SK-N-MC (cell line): ENCODE results near the gene C2CD4D.

ENCODE experiments used
- DNase-seq: peaks from one replicate; pipeline ENCODE4 v3.0.0-alpha.2; 2011; ENCODE audit warnings: low read depth, low spot score
- H3K27ac ChIP-seq: fragments of 200-600 bp; sonication (generic); 2 replicates; pipeline ENCODE4 v1.5.1; 2016; ENCODE audit warnings: mixed run types
- H3K36me3 ChIP-seq: fragments of 200-600 bp; sonication (generic); 2 replicates; pipeline ENCODE4 v1.6.1; 2017; ENCODE audit warnings: antibody characterized with exemption, low read length, mixed read lengths; ENCODE audit not compliant: insufficient read depth
- H3K4me3 ChIP-seq: fragments of 200-600 bp; sonication (generic); 2 replicates; pipeline ENCODE4 v1.5.1; 2016
- H3K9ac ChIP-seq: fragments of 200-600 bp; sonication (generic); 2 replicates; pipeline ENCODE4 v1.8.0; 2017; ENCODE audit warnings: mixed run types, mixed read lengths; ENCODE audit not compliant: insufficient read length
- H3K9me3 ChIP-seq: fragments of 200-600 bp; sonication (generic); 2 replicates; pipeline ENCODE4 v1.6.1; 2017; ENCODE audit warnings: low read depth, mild to moderate bottlenecking, antibody characterized with exemption, low read length, moderate library complexity, mixed read lengths
- EZH2 ChIP-seq: fragments of 200-600 bp; sonication (generic); IDR thresholded peaks from one replicate; pipeline ENCODE4 v1.6.1; 2017; ENCODE audit warnings: antibody characterized with exemption
- FOXP2 ChIP-seq: optimal IDR thresholded peaks from 2 replicates; pipeline ENCODE3; 2011; ENCODE audit warnings: mild to moderate bottlenecking, moderate library complexity; ENCODE audit not compliant: insufficient read depth; ENCODE audit errors: extremely low read length, control extremely low read depth
- POLR2AphosphoS5 ChIP-seq: IDR thresholded peaks from 2 replicates; pipeline ENCODE4 v1.6.1; 2012; ENCODE audit warnings: mild to moderate bottlenecking, low read depth, low read length, borderline replicate concordance

C2CD4D gene

DNA sequence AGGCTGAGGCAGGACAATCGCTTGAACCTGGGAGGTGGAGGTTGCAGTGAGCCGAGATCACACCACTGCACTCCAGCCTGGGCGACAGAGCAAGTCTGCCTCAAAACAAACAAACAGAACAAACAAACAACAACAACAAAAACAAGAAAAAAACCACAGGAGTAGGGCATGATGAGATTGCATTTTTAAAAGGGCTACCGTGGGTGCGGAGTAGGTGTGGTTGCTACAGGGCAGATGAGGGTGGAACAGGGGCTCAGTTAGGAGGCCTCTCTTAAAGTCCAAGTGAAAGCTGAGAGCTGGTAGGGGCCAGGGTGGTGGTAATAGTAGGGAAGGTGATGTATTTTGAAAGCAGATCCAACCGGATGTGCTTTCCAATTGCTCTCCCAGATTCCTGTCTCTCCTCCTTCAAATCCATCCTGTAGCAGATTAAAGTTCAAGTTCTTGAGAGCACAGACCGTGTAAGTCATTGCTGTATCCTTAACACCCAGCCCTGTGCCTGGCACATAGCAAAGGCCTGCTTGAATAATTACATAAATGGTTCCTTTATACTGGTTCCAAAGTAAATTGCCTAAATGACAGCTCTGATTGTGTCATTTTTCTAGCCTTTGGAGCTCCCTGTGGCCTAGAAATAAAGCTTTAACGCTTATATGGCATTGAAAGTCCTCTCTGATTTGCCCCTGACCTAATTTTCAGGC lies 30.2 kb downstream of the C2CD4D start:
- Histone ChIP-seq H3K27ac (no peak overlapping the region), H3K4me3 (no peak overlapping the region), H3K9ac (no peak overlapping the region), H3K9me3 (no peaks in the 10 kb centered on the region), H3K36me3 (no peaks in the 10 kb centered on the region)
- TF ChIP-seq POLR2AphosphoS5 (no peak), EZH2 (no peak), FOXP2 (no peak)
- no peak for DNase-seq

GRCh38 chr1:151807766-151808165 lies 31.9 kb downstream of the C2CD4D start:
- Histone ChIP-seq H3K36me3 (no peaks in the 10 kb centered on the region), H3K27ac (no peak overlapping the region), H3K9ac (no peak overlapping the region), H3K9me3 (no peaks in the 10 kb centered on the region), H3K4me3 (no peak overlapping the region)
- no peak for TF ChIP-seq EZH2
- TF ChIP-seq FOXP2, result no peak
- TF ChIP-seq POLR2AphosphoS5, result no peak
- no peak for DNase-seq

DNA sequence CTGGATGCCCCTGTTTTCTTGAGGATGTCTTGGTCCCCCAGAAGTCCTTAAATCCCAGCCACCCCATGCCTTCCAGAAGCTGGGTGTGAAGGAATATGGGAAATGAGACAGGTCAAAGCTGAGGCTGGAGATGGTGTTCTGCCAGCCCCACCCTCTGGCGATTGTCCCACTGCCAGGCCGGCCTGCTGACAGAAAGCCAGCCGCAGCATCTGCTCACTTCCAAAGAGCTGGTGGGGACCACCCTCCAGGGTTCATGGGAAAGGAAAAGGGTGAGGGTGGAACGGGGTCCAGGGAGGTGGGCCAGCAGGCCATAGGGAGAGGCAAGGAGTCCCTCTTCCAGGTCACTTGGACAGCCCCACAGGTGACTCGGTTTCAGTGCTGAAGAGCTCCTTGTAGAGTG lies 32.5 kb downstream of the C2CD4D start:
- H3K27ac ChIP-seq, result no peak overlapping the region
- TF ChIP-seq EZH2 (no peak), POLR2AphosphoS5 (no peak), FOXP2 (no peak)
- no peak for DNase-seq
- H3K4me3 ChIP-seq, result no peak overlapping the region
- no peak overlapping the region for H3K9ac ChIP-seq
- no peaks in the 10 kb centered on the region for H3K9me3 ChIP-seq
- no peaks in the 10 kb centered on the region for H3K36me3 ChIP-seq

DNA sequence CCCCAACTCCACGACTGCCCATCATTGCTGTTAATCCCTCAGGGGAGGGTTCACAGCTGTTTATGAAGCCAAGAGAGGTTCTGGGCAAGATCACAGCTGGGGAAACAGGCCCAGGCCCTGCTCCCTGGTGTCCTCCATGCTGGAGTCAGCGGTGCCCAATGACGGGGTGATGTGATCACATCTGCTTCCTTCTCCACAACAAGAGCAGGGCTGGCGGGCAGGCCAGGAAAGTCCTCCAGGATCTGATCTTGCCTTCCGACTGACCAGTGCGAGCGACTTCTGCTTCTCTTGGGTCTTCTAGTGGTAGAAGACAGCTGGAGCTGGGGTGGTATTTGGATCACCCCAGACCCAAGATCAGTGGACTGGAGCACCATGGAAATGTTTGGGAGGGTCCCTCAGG lies 33.5 kb downstream of the C2CD4D start:
- no peak overlapping the region for H3K4me3 ChIP-seq

GRCh38 chr1:151805066-151805820 lies 34.4 kb downstream of the C2CD4D start, which contains the start of gene LINGO4:
TSS of gene LINGO4 (minus strand) at chr1:151805419. CDS start at chr1:151802704, 2,715 bp downstream.
- no peak within 1 kb of the TSS for H3K27ac ChIP-seq
- no peaks in the 10 kb centered on the region for H3K36me3 ChIP-seq
- TF ChIP-seq EZH2 (no peak), POLR2AphosphoS5 (no peak), FOXP2 (no peak)
- no peak within 1 kb of the TSS for H3K9ac ChIP-seq
- H3K4me3 ChIP-seq, result no peak within 1 kb of the TSS
- no peak for DNase-seq
- no peaks in the 10 kb centered on the region for H3K9me3 ChIP-seq

More for the DNA sequence above, 33.5 kb downstream of the C2CD4D start:
- no peak overlapping the region for H3K27ac ChIP-seq
- TF ChIP-seq POLR2AphosphoS5, result no peak
- no peak for TF ChIP-seq EZH2
- no peak for TF ChIP-seq FOXP2
- no peaks in the 10 kb centered on the region for H3K36me3 ChIP-seq
- no peak for DNase-seq
- no peak overlapping the region for H3K9ac ChIP-seq
- H3K9me3 ChIP-seq, result no peaks in the 10 kb centered on the region

- Histone ChIP-seq H3K9ac (no peak overlapping the region), H3K4me3 (no peak overlapping the region), H3K27ac (no peak overlapping the region), H3K9me3 (no peaks in the 10 kb centered on the region), H3K36me3 (no peaks in the 10 kb centered on the region)
- DNase-seq, result no peak
- TF ChIP-seq FOXP2 (no peak), EZH2 (no peak), POLR2AphosphoS5 (no peak)
These were observed 35.7 kb downstream of the C2CD4D start for GRCh38 chr1:151803915-151804314.

DNA sequence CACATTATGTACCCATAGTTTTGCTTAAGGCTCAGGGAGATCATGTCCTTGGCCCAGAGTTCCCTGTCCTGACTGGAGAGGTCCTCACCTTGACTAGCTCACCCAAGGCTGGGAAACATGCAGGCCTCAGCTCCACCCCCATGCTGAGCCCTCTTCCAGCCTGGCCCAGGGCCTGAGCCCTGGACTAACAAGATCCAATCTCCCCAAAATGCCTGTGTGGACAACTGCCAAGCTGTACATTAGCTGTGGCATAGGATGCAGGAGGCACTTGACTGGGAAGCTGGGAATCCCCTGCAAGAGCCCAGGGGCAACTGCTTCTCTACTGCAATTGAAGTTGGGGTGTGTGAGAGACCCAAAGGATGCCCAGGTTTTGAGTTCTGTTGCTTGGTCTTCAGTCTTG lies 36.5 kb downstream of the C2CD4D start:
- DNase-seq, result no peak
- Histone ChIP-seq H3K27ac (no peak overlapping the region), H3K9me3 (no peaks in the 10 kb centered on the region), H3K9ac (no peak overlapping the region), H3K36me3 (no peaks in the 10 kb centered on the region), H3K4me3 (no peak overlapping the region)
- TF ChIP-seq POLR2AphosphoS5, result no peak

DNA sequence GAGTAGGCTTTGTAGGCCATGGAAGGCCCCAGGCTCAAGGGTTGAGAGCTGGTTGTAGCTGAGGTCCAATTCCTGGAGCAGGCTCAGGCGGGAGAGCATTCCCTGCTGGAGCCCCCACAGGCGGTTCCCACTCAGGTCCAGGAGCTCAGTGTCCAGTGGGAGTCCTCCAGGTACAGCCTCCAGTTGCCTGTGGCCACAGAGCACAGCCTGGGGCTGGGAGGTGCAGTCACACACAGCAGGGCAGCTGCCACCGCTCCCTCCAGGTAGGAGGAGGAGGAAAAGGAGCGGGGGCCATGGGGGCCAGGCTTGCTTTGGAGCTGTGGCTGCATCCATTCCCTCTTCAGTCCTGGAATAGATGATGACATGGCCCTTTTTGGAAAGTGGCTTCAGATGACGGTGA lies 37.2 kb downstream of the C2CD4D start:
- DNase-seq, result no peak
- no peaks in the 10 kb centered on the region for H3K9me3 ChIP-seq
- H3K4me3 ChIP-seq, result no peak overlapping the region
- TF ChIP-seq POLR2AphosphoS5 (no peak), FOXP2 (no peak), EZH2 (no peak)
- no peak overlapping the region for H3K9ac ChIP-seq
- no peaks in the 10 kb centered on the region for H3K36me3 ChIP-seq
- no peak overlapping the region for H3K27ac ChIP-seq

- Histone ChIP-seq H3K4me3 (no peak overlapping the region), H3K36me3 (no peaks in the 10 kb centered on the region), H3K27ac (no peak overlapping the region), H3K9me3 (no peaks in the 10 kb centered on the region), H3K9ac (no peak overlapping the region)
- TF ChIP-seq POLR2AphosphoS5 (no peak), EZH2 (no peak), FOXP2 (no peak)
- DNase-seq, result no peak
These were observed 37.8 kb downstream of the C2CD4D start for GRCh38 chr1:151801846-151802245.
